Left ventricle myocardium inferior (tissue), 1 donor: Measurements from ENCODE around the gene PHLPP1. TPM values are rescaled to one million over a fixed set of nuclear protein-coding genes. Genes with fewer than 3 reads are reported as not detected.

Experiments
- DNase-seq: peaks from one replicate; pipeline ENCODE4 v3.0.0-alpha.2; 2020
- H3K27ac ChIP-seq: fragments of 200-600 bp; replicated peaks from 2 replicates; pipeline ENCODE4 v1.8.0; 2021
- H3K27me3 ChIP-seq: fragments of 200-600 bp; 2 replicates; pipeline ENCODE4 v1.8.0; 2021; ENCODE audit warnings: low read depth
- H3K36me3 ChIP-seq: fragments of 200-600 bp; 2 replicates; pipeline ENCODE4 v1.8.0; 2021
- H3K4me1 ChIP-seq: fragments of 200-600 bp; 2 replicates; pipeline ENCODE4 v1.8.0; 2021
- H3K4me3 ChIP-seq: fragments of 200-600 bp; 2 replicates; pipeline ENCODE4 v1.8.0; 2021; ENCODE audit warnings: mild to moderate bottlenecking, moderate library complexity
- H3K9me3 ChIP-seq: fragments of 200-600 bp; replicated peaks from 2 replicates; pipeline ENCODE4 v1.8.0; 2021
- CTCF ChIP-seq: fragments of 200-600 bp; IDR thresholded peaks from 2 replicates; pipeline ENCODE4 v1.8.0; 2021; ENCODE audit warnings: antibody characterized with exemption, mild to moderate bottlenecking, borderline replicate concordance
- intact Hi-C: fragments of 100-400 bp; cut with micrococcal nuclease; formaldehyde crosslinking; loops from one replicate; pipeline ENCODE4 v1.11.0; 2022
- total RNA-seq: library from RNA; stranded (reverse); fragmentation: NEBNext Ultra II Directional; extraction: Animal tissue kit (Norgen Biotek cat#: 25700); gene quantifications from one replicate; pipeline ENCODE4 v1.2.1, GENCODE V29; 2021
- donor health status: DM: no; HTN: yes; CAD: no; lungs with severe emphysema.

PHLPP1 gene
- total RNA-seq, 1 donor from 2014 or later: 5.9 TPM

- H3K27me3 ChIP-seq: no peaks in the 10 kb centered on the region
- peaks cover 16% of the 10 kb centered on the region for H3K4me1 ChIP-seq
- no peak for DNase-seq
- intact Hi-C loops: no loop called here
- H3K27ac ChIP-seq: no peak overlapping the region
- no peaks in the 10 kb centered on the region for H3K36me3 ChIP-seq
- H3K9me3 ChIP-seq: no peaks in the 10 kb centered on the region
- no peak for TF ChIP-seq CTCF
- H3K4me3 ChIP-seq: no peak overlapping the region
These were observed 52.0 kb downstream of the PHLPP1 start for GRCh38 chr18:62767321-62767720.

- Histone ChIP-seq H3K4me1 (peaks cover 16% of the 10 kb centered on the region), H3K4me3 (no peak overlapping the region), H3K36me3 (no peaks in the 10 kb centered on the region), H3K27me3 (no peaks in the 10 kb centered on the region), H3K9me3 (no peaks in the 10 kb centered on the region), H3K27ac (no peak overlapping the region)
- no peak for TF ChIP-seq CTCF
- intact Hi-C loops: no loop called here
- no peak for DNase-seq
These were observed 52.7 kb downstream of the PHLPP1 start for GRCh38 chr18:62767836-62768557.

- no peak overlapping the region for H3K27ac ChIP-seq
- no peaks in the 10 kb centered on the region for H3K27me3 ChIP-seq
- DNase-seq: no peak
- no peaks in the 10 kb centered on the region for H3K36me3 ChIP-seq
- peaks cover 16% of the 10 kb centered on the region for H3K4me1 ChIP-seq
- H3K9me3 ChIP-seq: no peaks in the 10 kb centered on the region
- intact Hi-C loops: no loop called here
- H3K4me3 ChIP-seq: no peak overlapping the region
- TF ChIP-seq CTCF: no peak
These were observed 53.2 kb downstream of the PHLPP1 start for GRCh38 chr18:62768558-62768943.

GRCh38 chr18:62769216-62769615, 53.9 kb downstream of the PHLPP1 start:
- Histone ChIP-seq H3K4me1 (peaks cover 18% of the 10 kb centered on the region), H3K27me3 (no peaks in the 10 kb centered on the region), H3K27ac (no peak overlapping the region), H3K9me3 (no peaks in the 10 kb centered on the region), H3K4me3 (no peak overlapping the region), H3K36me3 (no peaks in the 10 kb centered on the region)
- TF ChIP-seq CTCF: no peak
- intact Hi-C loops: no loop called here
- DNase-seq: no peak

- H3K4me3 ChIP-seq: no peak overlapping the region
- H3K4me1 ChIP-seq: peaks cover 22% of the 10 kb centered on the region
- H3K36me3 ChIP-seq: no peaks in the 10 kb centered on the region
- H3K27me3 ChIP-seq: no peaks in the 10 kb centered on the region
- no peaks in the 10 kb centered on the region for H3K9me3 ChIP-seq
- DNase-seq: no peak
- intact Hi-C loops: no loop called here
- no peak overlapping the region for H3K27ac ChIP-seq
- no peak for TF ChIP-seq CTCF
These were observed 56.3 kb downstream of the PHLPP1 start for GRCh38 chr18:62771494-62772270.
